OCI-LY3 (cell line): ENCODE measurements around the gene SDR42E1.

Experiments used
- EZH2phosphoT487 ChIP-seq: fragments of 200-600 bp; shearing (Covaris generic); IDR thresholded peaks from 2 replicates; pipeline ENCODE4 v1.6.1; 2018; ENCODE audit warnings: antibody characterized with exemption, mixed run types, low read depth
- TF ChIP-seq, protein P1 (sequence below): fragments of 200-600, 300-600 bp; sonication (generic); IDR thresholded peaks from 2 replicates; pipeline ENCODE4 v1.5.1; 2014; ENCODE audit warnings: antibody characterized with exemption, low read length, low read depth

DNA sequence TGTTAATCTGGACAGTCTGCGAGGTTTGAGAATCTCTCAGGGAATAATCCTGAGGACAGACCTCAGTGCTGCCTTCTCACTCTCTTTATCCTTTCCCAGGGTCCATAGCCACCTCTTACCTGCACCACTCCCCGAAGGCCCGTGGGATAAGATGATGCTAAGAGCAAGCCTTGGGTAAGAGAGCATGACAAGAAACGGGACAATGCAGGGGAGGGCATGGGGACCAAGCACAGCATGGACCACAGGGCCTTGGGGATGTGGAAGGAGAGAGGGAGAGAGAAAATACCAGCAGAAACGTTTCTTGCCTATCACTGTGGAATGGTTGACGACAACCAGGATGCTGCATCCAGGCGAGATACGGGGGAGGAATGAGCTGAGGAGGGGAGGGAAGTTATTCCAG lies 8.3 kb upstream of the SDR42E1 start:
- TF ChIP-seq, protein P1, sequence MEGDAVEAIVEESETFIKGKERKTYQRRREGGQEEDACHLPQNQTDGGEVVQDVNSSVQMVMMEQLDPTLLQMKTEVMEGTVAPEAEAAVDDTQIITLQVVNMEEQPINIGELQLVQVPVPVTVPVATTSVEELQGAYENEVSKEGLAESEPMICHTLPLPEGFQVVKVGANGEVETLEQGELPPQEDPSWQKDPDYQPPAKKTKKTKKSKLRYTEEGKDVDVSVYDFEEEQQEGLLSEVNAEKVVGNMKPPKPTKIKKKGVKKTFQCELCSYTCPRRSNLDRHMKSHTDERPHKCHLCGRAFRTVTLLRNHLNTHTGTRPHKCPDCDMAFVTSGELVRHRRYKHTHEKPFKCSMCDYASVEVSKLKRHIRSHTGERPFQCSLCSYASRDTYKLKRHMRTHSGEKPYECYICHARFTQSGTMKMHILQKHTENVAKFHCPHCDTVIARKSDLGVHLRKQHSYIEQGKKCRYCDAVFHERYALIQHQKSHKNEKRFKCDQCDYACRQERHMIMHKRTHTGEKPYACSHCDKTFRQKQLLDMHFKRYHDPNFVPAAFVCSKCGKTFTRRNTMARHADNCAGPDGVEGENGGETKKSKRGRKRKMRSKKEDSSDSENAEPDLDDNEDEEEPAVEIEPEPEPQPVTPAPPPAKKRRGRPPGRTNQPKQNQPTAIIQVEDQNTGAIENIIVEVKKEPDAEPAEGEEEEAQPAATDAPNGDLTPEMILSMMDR, result no peak
- no peak for TF ChIP-seq EZH2phosphoT487
